Left kidney (tissue), 2 donors: ENCODE data around the gene RSPH6A. TPM values are rescaled to one million over a fixed set of nuclear protein-coding genes. Genes with fewer than 3 reads are reported as not detected.
"Not testable (repeated sequence)": the region's sequence is repeated elsewhere in the genome, so short reads cannot be mapped to it uniquely, and the experiment has no call there.

Experiments used
- DNase-seq: peaks from one replicate; pipeline ENCODE4 v3.0.0-alpha.2; 2013
- polyA plus RNA-seq: library from polyadenylated mRNA; unstranded; fragments of 120-200 nt; gene quantifications from one replicate; pipeline ENCODE4 v1.2.1, GENCODE V29; 2013; ENCODE audit not compliant: insufficient read length

Gene RSPH6A
- polyA plus RNA-seq, 1 donor: not detected

DNA sequence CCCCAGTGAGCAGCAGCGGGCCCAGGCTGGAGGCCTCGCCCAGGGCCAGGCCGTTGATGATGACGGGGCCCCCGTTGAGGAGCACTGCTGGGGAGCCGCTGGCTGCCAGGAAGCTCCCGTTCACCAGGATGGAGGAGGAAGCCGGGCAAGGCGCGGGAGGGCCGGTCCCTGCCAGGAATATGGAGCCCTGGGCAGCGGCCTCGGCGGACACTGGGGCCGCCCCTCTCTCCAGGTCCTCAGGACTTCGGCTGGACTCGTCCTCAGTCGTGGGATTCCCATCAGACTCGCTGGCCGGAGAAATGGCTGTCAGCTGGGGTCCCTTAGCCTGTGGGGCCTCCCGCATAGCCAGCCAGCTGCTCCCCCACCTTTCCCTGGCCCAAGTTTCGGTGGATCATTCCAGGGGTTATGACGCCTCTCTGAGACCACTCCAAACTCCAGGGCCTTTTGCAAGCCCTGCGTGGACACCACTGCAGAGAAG is 48.2 kb downstream of the RSPH6A start:
- DNase-seq: no peak

GRCh38 chr19:45766296-45766868 is 48.7 kb downstream of the RSPH6A start:
- no peak for DNase-seq

DNA sequence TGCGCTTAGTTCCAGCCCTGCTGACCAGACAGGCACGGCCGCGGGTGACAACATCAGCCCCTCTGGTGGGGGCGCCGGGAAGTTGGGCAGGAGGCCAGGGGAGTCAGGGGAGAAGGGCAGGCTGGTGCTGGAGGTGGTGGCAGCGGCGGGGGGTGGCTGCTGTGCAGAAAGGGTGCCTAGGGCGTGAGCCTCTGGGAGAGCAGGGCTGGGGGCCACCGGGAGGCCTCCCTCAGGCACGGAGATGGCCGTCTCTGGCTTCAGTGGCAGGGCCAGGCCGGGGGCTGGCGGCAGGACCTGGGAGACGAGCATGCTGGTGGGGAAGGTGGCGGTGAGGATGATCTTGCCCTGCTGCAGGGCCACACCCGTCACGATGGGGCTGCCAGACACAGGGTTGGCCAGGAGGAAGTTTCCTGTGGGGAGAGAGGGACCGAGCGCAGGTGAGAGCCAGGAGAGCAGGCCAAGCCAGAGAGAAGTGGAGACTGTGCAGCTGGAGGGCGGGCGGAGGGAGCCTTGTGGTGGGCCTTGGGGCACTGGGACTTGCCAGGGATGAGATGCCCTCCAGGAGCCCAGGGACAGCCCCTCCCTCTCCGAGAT is 49.3 kb downstream of the RSPH6A start:
- no peak for DNase-seq

DNA sequence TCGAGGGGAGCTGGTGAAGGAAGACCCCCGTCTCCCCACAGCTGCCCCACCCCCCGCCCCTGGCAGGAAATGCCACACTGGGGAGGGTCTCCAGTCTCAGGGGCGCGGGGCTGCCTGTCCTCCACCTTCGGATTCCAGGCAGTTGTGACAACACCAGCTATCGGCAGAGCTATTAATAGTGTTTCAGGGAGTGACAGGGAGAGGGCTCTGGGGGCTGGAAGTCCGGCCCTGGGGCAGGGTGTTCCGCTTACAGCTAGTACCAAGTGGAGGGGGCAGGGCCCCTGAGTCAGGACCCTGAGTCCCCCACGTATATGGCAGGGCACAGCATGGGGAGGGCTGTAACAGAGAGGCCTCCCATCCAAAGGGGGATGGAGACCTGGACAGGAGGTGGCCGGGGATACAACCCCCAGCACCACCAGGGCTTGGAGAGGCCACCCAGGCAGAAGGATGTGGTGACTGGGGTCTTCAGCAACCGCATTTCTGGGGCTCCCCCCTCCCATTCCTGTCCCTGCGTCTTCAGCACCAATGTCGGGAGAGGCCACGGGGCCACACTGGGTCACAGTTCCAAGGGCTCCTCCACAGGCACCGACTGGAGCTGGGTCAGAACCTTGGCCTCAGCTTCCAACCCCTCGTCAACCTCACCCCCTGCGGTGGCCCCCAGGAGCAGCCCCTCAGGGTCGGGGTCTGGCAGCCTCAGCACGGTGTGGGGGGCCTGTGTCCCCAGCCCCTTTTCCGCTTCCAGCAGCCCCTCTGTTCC is 50.0 kb downstream of the RSPH6A start:
- no peak for DNase-seq

- no peak for DNase-seq
Measured at GRCh38 chr19:45764475-45764874, 50.6 kb downstream of the RSPH6A start.

GRCh38 chr19:45763691-45764294 is 51.3 kb downstream of the RSPH6A start:
- no peak for DNase-seq

DNA sequence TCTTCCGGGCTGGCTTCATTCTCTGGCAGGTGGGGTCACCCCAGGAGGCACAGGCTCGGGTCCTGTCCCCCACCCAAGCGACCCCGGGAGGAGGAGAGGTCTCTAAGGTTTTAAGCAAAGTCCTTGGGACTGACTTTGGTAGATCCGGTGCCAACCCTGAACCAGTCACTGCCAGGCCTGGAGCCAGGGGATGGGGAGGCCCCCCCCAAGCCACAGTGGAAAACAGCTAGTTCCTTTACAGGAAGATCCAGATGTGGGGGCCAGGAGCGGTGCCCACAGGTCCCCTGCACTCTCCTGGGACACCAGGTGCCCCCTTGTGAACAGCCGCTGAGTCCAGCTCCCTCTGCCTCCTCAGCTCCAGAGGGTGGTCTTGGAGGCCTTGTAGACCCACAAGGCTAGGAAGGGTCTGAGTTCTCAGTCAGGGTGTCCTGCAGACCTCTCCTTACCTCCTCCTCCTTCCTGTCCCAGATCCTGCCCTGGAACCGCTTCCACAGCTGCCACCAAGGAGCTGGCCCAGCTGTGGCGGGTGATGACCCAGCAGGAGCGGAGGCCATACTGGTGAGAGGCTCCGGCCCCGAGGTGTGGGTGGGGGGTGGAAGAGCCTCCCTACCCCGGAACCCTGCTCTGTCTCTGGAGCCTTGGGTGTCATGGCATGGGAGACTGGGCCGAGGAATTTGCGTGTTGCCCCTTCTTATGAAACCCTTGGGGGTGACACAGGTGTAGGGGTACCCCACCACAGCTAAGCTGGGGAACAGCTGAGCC is 52.1 kb downstream of the RSPH6A start:
- DNase-seq: no peak

DNA sequence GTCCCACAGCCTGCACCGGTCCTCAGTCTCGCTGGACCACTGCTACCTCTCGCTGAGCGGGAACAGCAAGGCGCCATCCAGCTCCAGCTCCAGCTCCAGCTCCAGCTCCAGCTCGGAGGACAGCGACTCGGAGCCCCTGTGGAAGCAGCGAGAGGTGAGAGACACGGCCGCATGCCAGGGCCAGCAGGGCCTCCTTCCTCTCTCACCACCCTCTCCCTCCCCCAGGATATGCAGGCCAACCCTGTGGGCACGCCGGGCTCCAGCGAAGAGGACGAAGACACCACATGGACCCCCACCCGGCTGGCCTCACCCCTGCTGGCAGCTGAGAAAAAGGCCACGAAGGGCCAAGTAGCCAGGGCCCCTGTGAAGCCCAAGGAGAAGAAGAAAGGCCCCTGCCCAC is 53.4 kb downstream of the RSPH6A start:
- DNase-seq: no peak

DNA sequence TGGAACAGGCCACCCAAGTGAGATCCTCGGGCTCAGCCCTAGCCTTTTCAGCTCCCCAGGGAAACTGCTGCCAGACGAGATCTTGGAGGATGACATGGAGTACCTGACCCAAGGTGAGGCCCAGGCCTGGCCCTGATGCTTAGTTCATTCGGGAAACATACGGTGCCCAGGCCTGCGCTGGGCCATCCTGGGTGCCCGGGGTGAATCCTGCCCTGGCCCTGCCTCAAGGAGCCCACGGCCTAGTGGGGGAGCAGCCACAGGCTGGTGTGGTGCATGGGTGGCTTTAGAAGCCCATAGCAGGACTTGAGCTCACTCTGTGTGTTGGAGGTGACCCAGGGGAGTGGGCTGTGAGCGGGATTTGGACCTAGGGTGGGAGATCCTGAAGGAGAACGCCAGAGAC is 56.2 kb downstream of the RSPH6A start:
- no peak for DNase-seq

GRCh38 chr19:45757695-45758094 is 57.4 kb downstream of the RSPH6A start:
- no peak for DNase-seq

DNA sequence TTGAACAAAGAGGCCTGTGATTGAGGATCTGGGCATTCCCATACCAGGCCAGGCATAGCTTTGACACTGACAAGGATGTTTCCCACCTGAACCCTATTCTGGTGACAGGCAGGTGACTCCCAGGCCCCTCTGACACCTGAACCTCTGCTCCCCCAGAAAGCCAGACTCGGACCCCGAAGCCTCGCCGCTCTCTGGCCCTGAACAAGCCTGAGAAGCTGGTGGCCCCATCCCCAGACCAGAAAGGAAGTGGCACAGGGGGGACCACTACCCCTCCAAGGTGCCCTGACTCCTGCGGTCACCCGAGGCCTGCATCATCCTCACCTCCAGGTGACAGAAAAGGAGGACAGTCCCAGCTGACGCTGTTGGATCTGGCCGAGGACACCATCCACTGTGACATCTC is 60.8 kb downstream of the RSPH6A start:
- DNase-seq: no peak

GRCh38 chr19:45753548-45753947 is 61.6 kb downstream of the RSPH6A start:
- no peak for DNase-seq

DNA sequence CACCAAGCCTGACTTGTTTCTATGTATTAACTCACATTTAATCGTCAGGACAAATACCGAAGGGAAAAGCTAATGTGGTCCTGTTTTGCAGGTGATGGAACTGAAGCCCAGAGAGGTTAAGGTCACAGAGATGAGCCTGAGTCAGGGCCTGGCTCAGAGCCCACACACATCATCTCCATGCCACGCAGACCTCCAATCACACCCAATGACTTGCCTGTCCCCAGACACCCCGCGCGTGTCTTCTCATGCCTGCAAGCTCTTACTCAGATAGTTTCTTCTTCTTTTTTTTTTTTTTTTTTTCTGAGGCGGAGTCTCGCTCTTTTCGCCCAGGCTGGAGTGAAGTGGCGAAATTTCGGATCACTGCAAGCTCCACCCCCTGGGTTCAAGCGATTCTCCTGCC is 62.5 kb downstream of the RSPH6A start:
- no peak for DNase-seq

- DNase-seq: not testable (repeated sequence)
Measured at GRCh38 chr19:45751483-45751882, 63.6 kb downstream of the RSPH6A start.

GRCh38 chr19:45747513-45747912 is 67.6 kb downstream of the RSPH6A start:
- no peak for DNase-seq

GRCh38 chr19:45746866-45747265 is 68.2 kb downstream of the RSPH6A start:
- DNase-seq: no peak

Other genes starting within 250 kb of the RSPH6A start
- gene OPA3, start 230.5 kb downstream of the RSPH6A start, polyA plus RNA-seq: 11.2 TPM
- 5.2 TPM for gene GPR4, start 213.1 kb downstream of the RSPH6A start, polyA plus RNA-seq
- gene EML2, start 175.9 kb downstream of the RSPH6A start, polyA plus RNA-seq: 23.0 TPM
- gene GIPR, start 147.1 kb downstream of the RSPH6A start, polyA plus RNA-seq: 0.85 TPM
- 253 TPM for gene SNRPD2, start 123.4 kb downstream of the RSPH6A start, polyA plus RNA-seq
- 9.6 TPM for gene QPCTL, start 122.6 kb downstream of the RSPH6A start, polyA plus RNA-seq
- gene FBXO46, start 84.4 kb downstream of the RSPH6A start, polyA plus RNA-seq: 16.3 TPM
- not detected for gene MEIOSIN, start 81.9 kb downstream of the RSPH6A start, polyA plus RNA-seq
- gene SIX5, start 46.1 kb downstream of the RSPH6A start, polyA plus RNA-seq: 12.2 TPM
- gene DMPK, start 32.8 kb downstream of the RSPH6A start, polyA plus RNA-seq: 71.9 TPM
- 36.6 TPM for gene DMWD, start 22.5 kb downstream of the RSPH6A start, polyA plus RNA-seq
- gene SYMPK, start 47.8 kb upstream of the RSPH6A start, polyA plus RNA-seq: 75.1 TPM
- 0.12 TPM for gene FOXA3, start 49.0 kb upstream of the RSPH6A start, polyA plus RNA-seq
- 14.5 TPM for gene IRF2BP1, start 70.8 kb upstream of the RSPH6A start, polyA plus RNA-seq
- 4.0 TPM for gene MYPOP, start 87.3 kb upstream of the RSPH6A start, polyA plus RNA-seq
- not detected for gene NANOS2, start 99.5 kb upstream of the RSPH6A start, polyA plus RNA-seq
- gene NOVA2, start 158.6 kb upstream of the RSPH6A start, polyA plus RNA-seq: 4.1 TPM
- gene CCDC61, start 180.2 kb upstream of the RSPH6A start, polyA plus RNA-seq: 11.7 TPM
- 0.32 TPM for gene PGLYRP1, start 207.7 kb upstream of the RSPH6A start, polyA plus RNA-seq
- gene IGFL4, start 225.7 kb upstream of the RSPH6A start, polyA plus RNA-seq: 0.58 TPM